PFSK-1 (cell line): ENCODE data around the gene MEG3.

ENCODE experiments used
- POLR2AphosphoS5 ChIP-seq: IDR thresholded peaks from 2 replicates; pipeline ENCODE4 v1.6.1; 2012; ENCODE audit warnings: low read depth, mild to moderate bottlenecking, control low read depth, low read length, moderate library complexity
- REST ChIP-seq, 2 experiments: IDR thresholded peaks; 2 replicates each; pipeline versions ENCODE4 v1.6.1 to v1.8.0; 2011 to 2012; ENCODE audit warnings: low read depth in 2 of 2, low read length in 2 of 2, control low read depth in 1 of 2, inconsistent platforms in 1 of 2, mild to moderate bottlenecking in 1 of 2, moderate library complexity in 1 of 2; ENCODE audit not compliant: insufficient read depth in 1 of 2

GRCh38 chr14:100813291-100813690 lies 12.6 kb upstream of the MEG3 start:
- TF ChIP-seq POLR2AphosphoS5 (no peak), REST (IDR thresholded peaks at IDR 0.05; ENCODE audit: insufficient read depth in 1 of 2, low read depth in 2 of 2, low read length in 2 of 2) (no peak)
